CD8-positive, alpha-beta memory T cell (primary cell): ENCODE results near the gene TSHZ3. TPM values are rescaled to one million over a fixed set of nuclear protein-coding genes. Genes with fewer than 3 reads are reported as not detected.

Source experiments
- CTCF ChIA-PET: fragments of 350-600 bp; sonication (Branson Sonifier 250); formaldehyde crosslinking; loops from one replicate; lab custom pipeline; 2021; ENCODE audit warnings: antibody characterized with exemption; lab: Charles Lee
- POLR2A ChIA-PET: fragments of 350-600 bp; sonication (Branson Sonifier 250); formaldehyde crosslinking; loops from one replicate; lab custom pipeline; 2021; ENCODE audit warnings: antibody characterized with exemption; lab: Charles Lee
- DNase-seq, 5 donors: peaks; one replicate each; pipeline versions ENCODE4 v3.0.0 to v3.0.0-alpha.2; 2020 to 2022; ENCODE audit warnings: mixed read lengths in 1 of 5
- H3K27ac ChIP-seq: one replicate; pipeline ENCODE4 v1.7.0; 2013; ENCODE audit warnings: low read depth, mild to moderate bottlenecking, low read length, moderate library complexity
- H3K27me3 ChIP-seq: 2 replicates; pipeline ENCODE4 v1.7.0; 2013; ENCODE audit warnings: low read length, mild to moderate bottlenecking; ENCODE audit not compliant: insufficient read depth, poor library complexity, severe bottlenecking
- H3K36me3 ChIP-seq: 2 replicates; pipeline ENCODE4 v1.7.0; 2013; ENCODE audit warnings: mild to moderate bottlenecking, low read length, moderate library complexity; ENCODE audit not compliant: insufficient read depth
- H3K4me1 ChIP-seq: 2 replicates; pipeline ENCODE4 v1.7.0; 2013; ENCODE audit warnings: mild to moderate bottlenecking, low read length, moderate library complexity; ENCODE audit not compliant: insufficient read depth
- H3K4me3 ChIP-seq: 2 replicates; pipeline ENCODE4 v1.7.0; 2013; ENCODE audit warnings: mild to moderate bottlenecking, low read length
- H3K9me3 ChIP-seq: 2 replicates; pipeline ENCODE4 v1.7.0; 2013; ENCODE audit warnings: mild to moderate bottlenecking, low read length
- H3K27ac Mint-ChIP-seq, 8 donors: one replicate each; pipeline ENCODE4 v1.8.0; 2020 to 2021; ENCODE audit warnings: mixed read lengths in 8 of 8, mild to moderate bottlenecking in 6 of 8, inconsistent platforms in 3 of 8, moderate library complexity in 3 of 8
- H3K27me3 Mint-ChIP-seq, 2 donors: one replicate each; pipeline ENCODE4 v1.8.0; 2020 to 2021; ENCODE audit warnings: mixed read lengths in 2 of 2, mild to moderate bottlenecking in 1 of 2, moderate library complexity in 1 of 2
- H3K36me3 Mint-ChIP-seq, 3 donors: one replicate each; pipeline ENCODE4 v1.8.0; 2020 to 2021; ENCODE audit warnings: mixed read lengths in 3 of 3, inconsistent platforms in 1 of 3, mild to moderate bottlenecking in 1 of 3
- H3K4me1 Mint-ChIP-seq, 3 donors: one replicate each; pipeline ENCODE4 v1.8.0; 2020 to 2021; ENCODE audit warnings: mixed read lengths in 3 of 3, inconsistent platforms in 1 of 3, mild to moderate bottlenecking in 1 of 3
- H3K4me3 Mint-ChIP-seq, 7 donors: one replicate each; pipeline ENCODE4 v1.8.0; 2020 to 2021; ENCODE audit warnings: mixed read lengths in 7 of 7, mild to moderate bottlenecking in 6 of 7, moderate library complexity in 4 of 7, inconsistent platforms in 2 of 7
- H3K9me3 Mint-ChIP-seq, 5 donors: one replicate each; pipeline ENCODE4 v1.8.0; 2020 to 2022; ENCODE audit warnings: mixed read lengths in 5 of 5, mild to moderate bottlenecking in 3 of 5, moderate library complexity in 2 of 5, inconsistent platforms in 1 of 5
- polyA plus RNA-seq: library from polyadenylated mRNA; unstranded; fragments of 300-500 nt; fragmentation: Illumina TruSeq; gene quantifications from one replicate; pipeline ENCODE4 v1.2.3, GENCODE V29; 2021
- total RNA-seq, 2 experiments: library from RNA; stranded (reverse); gene quantifications; one replicate each; pipeline ENCODE4 v1.2.3, GENCODE V29; 2021

TSHZ3 gene
- total and polyA plus RNA-seq, 3 experiments from 2014 or later = 0.35 to 1.1 (median 0.38) TPM

DNA sequence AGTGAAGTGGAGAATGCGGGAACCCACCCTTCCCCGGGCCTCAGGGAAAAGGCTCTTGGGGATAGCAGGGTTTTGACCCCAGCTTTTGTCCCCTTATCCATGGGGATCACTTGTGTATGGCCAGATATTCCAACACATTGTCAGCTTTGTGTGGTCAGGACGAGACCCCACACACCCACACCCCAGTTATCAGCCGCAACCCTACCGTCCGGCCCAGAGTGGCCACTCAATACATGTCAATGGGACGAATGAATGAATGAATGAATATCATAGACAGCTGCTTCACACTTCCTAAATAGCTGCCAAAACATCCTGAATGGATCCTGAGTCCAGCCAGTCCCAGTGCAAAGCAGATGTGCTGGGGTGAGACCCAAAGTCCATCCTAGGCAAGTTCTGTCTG lies 64.6 kb downstream of the TSHZ3 start:
- H3K27me3 Mint-ChIP-seq = peaks cover 2 to 6% of the 10 kb centered on the region in 2 donors
- Histone ChIP-seq H3K9me3 (no peaks in the 10 kb centered on the region), H3K27me3 (no peaks in the 10 kb centered on the region), H3K27ac (no peak overlapping the region), H3K36me3 (no peaks in the 10 kb centered on the region), H3K4me3 (no peak overlapping the region), H3K4me1 (no peaks in the 10 kb centered on the region)
- H3K4me1 Mint-ChIP-seq = peaks cover 4 to 11% (median 6%) of the 10 kb centered on the region in 3 donors
- H3K27ac Mint-ChIP-seq = no peak overlapping the region
- H3K4me3 Mint-ChIP-seq = no peak overlapping the region
- DNase-seq = no peak
- ChIA-PET POLR2A (no interaction called here), CTCF (no interaction called here)
- H3K36me3 Mint-ChIP-seq = no peaks in the 10 kb centered on the region
- H3K9me3 Mint-ChIP-seq = no peaks in the 10 kb centered on the region

DNA sequence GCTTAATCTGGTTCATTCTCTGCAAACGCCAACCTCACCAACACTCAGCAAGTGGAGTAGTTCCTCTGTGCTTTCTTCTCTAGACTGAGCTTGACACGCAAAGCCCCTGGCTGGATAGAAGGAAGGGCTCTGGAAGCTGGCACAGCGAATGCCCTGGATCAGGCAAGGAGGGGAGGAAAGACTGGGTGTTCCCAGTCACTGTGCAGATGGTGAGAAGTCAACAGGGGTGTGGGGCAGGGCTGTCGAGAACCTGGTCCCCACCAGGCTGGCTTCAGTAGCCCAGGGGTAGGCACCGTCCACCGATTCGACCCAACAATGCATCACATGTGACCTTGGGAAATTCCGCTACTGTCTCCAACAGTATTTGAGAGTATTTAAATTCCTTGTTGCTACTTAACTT lies 65.5 kb downstream of the TSHZ3 start:
- Histone ChIP-seq H3K27me3 (no peaks in the 10 kb centered on the region), H3K27ac (no peak overlapping the region), H3K4me1 (no peaks in the 10 kb centered on the region), H3K36me3 (no peaks in the 10 kb centered on the region), H3K4me3 (no peak overlapping the region), H3K9me3 (no peaks in the 10 kb centered on the region)
- peaks cover 4 to 11% (median 6%) of the 10 kb centered on the region in 3 donors for H3K4me1 Mint-ChIP-seq
- H3K4me3 Mint-ChIP-seq = no peak overlapping the region
- H3K27ac Mint-ChIP-seq = no peak overlapping the region
- peaks cover 2 to 6% of the 10 kb centered on the region in 2 donors for H3K27me3 Mint-ChIP-seq
- H3K9me3 Mint-ChIP-seq = no peaks in the 10 kb centered on the region
- DNase-seq = no peak
- ChIA-PET CTCF (no interaction called here), POLR2A (no interaction called here)
- H3K36me3 Mint-ChIP-seq = no peaks in the 10 kb centered on the region

DNA sequence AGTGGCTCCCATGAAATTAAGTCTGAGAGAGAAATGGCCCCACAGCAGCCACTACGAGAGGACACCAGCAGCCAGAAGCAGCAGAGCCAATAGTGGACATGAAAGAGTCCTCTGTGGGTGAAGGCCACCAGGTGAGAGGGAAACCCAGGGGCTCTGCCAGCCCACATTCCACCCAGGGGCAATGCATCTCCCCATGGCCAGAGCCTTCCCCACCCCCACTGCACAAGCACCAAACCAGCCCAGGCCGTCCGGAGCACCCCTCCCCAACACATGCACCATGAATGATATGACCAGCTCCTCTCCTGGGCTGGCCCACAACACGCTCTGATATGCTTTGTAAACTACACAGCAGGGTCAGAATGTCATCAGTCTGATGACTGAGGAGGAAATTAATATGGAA lies 66.9 kb downstream of the TSHZ3 start:
- H3K27me3 Mint-ChIP-seq = peaks cover 2 to 6% of the 10 kb centered on the region in 2 donors
- no peak for DNase-seq
- Histone ChIP-seq H3K27ac (no peak overlapping the region), H3K9me3 (no peaks in the 10 kb centered on the region), H3K27me3 (no peaks in the 10 kb centered on the region), H3K4me3 (no peak overlapping the region), H3K36me3 (no peaks in the 10 kb centered on the region), H3K4me1 (no peaks in the 10 kb centered on the region)
- no peak overlapping the region for H3K4me3 Mint-ChIP-seq
- no peak overlapping the region for H3K27ac Mint-ChIP-seq
- peaks cover 4 to 11% (median 6%) of the 10 kb centered on the region in 3 donors for H3K4me1 Mint-ChIP-seq
- ChIA-PET POLR2A (no interaction called here), CTCF (no interaction called here)
- H3K9me3 Mint-ChIP-seq = no peaks in the 10 kb centered on the region
- no peaks in the 10 kb centered on the region for H3K36me3 Mint-ChIP-seq

DNA sequence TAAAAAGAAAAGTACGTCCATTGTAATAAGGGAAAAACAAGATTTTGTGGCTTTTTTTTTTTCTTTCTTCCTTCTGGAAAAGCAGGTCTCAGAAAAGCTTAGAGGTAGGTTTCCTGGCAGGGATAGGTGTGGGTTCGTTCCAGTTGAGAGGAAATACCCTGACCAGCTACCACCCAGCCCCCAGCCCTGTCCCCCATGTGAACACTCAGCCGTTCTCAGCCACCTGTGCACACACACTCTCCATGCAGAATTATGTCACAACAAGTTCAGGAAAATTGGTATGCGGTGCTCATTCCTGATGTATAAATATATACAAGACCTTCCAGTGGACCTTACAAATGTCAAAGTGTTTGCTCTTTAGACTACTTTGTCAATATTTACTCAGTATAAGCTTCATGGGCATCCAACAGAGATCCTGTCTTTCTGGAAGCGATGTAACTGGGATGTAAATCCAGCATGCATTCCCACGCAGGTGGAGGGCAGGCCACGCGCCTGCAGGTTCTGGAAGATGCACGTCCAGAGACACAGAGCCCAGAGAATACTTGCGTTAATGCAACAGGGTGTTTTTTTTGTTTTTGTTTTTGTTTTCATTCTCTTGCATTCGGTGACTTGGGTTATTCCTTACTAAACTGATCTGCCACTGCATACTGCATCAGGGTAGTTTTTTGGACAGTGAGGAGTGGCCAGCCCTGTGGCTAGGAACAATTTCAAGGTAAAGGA lies 68.8 kb downstream of the TSHZ3 start:
- Mint-ChIP-seq H3K27me3 (peaks cover 3 to 6% of the 10 kb centered on the region in 2 donors), H3K27ac (no peak overlapping the region), H3K9me3 (no peaks in the 10 kb centered on the region), H3K4me3 (no peak overlapping the region), H3K36me3 (no peaks in the 10 kb centered on the region), H3K4me1 (peaks cover 0 to 3% (median 0%) of the 10 kb centered on the region in 3 donors)
- CTCF ChIA-PET = no interaction called here
- no peaks in the 10 kb centered on the region for H3K4me1 ChIP-seq
- H3K9me3 ChIP-seq = no peaks in the 10 kb centered on the region
- DNase-seq = no peak
- no peaks in the 10 kb centered on the region for H3K27me3 ChIP-seq
- POLR2A ChIA-PET = no interaction called here
- H3K36me3 ChIP-seq = no peaks in the 10 kb centered on the region
- H3K27ac ChIP-seq = no peak overlapping the region
- H3K4me3 ChIP-seq = no peak overlapping the region

GRCh38 chr19:31279436-31279765 lies 69.8 kb downstream of the TSHZ3 start:
- DNase-seq = no peak
- no peaks in the 10 kb centered on the region for H3K36me3 Mint-ChIP-seq
- H3K27ac Mint-ChIP-seq = no peak overlapping the region
- CTCF ChIA-PET = no interaction called here
- Histone ChIP-seq H3K4me3 (no peak overlapping the region), H3K27me3 (no peaks in the 10 kb centered on the region), H3K27ac (no peak overlapping the region), H3K4me1 (no peaks in the 10 kb centered on the region), H3K9me3 (no peaks in the 10 kb centered on the region), H3K36me3 (no peaks in the 10 kb centered on the region)
- H3K4me3 Mint-ChIP-seq = no peak overlapping the region
- H3K4me1 Mint-ChIP-seq = no peaks in the 10 kb centered on the region
- POLR2A ChIA-PET = no interaction called here
- no peaks in the 10 kb centered on the region for H3K9me3 Mint-ChIP-seq
- peaks cover 3 to 6% of the 10 kb centered on the region in 2 donors for H3K27me3 Mint-ChIP-seq

DNA sequence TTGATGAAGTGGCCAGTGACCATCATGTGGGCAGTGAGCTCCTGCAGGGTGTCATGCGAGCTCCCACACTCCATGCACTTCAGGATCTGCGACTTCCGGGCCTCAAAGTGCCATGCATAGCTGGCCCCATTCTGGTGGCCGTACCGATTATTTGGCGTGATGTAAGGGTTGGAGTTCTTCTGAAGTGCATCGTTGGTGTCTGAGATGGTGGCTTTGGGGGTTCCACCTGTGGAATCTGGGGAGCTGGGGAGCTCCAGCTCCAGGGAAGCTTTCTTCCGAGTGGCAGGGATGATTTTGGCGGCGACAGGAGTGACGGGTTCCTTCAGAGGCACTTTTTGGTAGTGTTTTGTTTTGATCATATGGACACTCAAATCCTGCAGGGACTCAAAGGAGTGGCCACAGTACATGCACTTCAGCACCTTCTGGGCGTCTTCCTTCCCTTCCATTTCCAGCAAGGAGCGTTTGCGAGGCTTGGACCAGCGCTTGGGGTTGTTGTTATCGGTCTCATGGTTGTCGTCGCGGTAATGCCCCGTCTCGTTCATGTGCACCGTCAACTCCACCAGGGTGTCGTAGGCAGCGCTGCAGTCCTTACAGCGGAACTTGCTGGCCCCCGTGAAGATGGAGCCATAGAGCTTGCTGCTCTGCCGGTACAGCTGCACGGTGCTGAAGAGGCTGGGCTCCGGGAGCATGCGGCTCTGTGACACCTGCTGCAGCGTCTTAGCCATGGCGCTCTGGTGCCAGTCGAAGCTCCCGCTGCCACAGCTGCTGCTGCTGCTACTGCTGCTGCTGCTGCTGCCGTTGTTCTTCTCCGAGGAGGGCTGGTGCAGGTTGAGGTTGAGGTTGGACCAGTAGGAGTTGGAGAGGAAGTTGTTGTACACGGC lies 70.4 kb downstream of the TSHZ3 start:
- no peaks in the 10 kb centered on the region for H3K27me3 ChIP-seq
- no peaks in the 10 kb centered on the region for H3K9me3 ChIP-seq
- DNase-seq = no peak
- H3K27ac ChIP-seq = no peak overlapping the region
- H3K4me1 Mint-ChIP-seq = no peaks in the 10 kb centered on the region
- CTCF ChIA-PET = no interaction called here
- H3K27me3 Mint-ChIP-seq = peaks cover 3 to 6% of the 10 kb centered on the region in 2 donors
- no peak overlapping the region for H3K27ac Mint-ChIP-seq
- no peaks in the 10 kb centered on the region for H3K9me3 Mint-ChIP-seq
- POLR2A ChIA-PET = no interaction called here
- no peak overlapping the region for H3K4me3 Mint-ChIP-seq
- no peaks in the 10 kb centered on the region for H3K4me1 ChIP-seq
- no peaks in the 10 kb centered on the region for H3K36me3 Mint-ChIP-seq
- no peaks in the 10 kb centered on the region for H3K36me3 ChIP-seq
- no peak overlapping the region for H3K4me3 ChIP-seq

- peaks cover 3% of the 10 kb centered on the region in 2 donors for H3K27me3 Mint-ChIP-seq
- no peak for DNase-seq
- ChIA-PET CTCF (no interaction called here), POLR2A (no interaction called here)
- no peaks in the 10 kb centered on the region for H3K36me3 ChIP-seq
- no peaks in the 10 kb centered on the region for H3K4me1 ChIP-seq
- H3K27ac ChIP-seq = no peak overlapping the region
- H3K4me3 Mint-ChIP-seq = no peak overlapping the region
- H3K4me1 Mint-ChIP-seq = no peaks in the 10 kb centered on the region
- no peak overlapping the region for H3K4me3 ChIP-seq
- H3K27me3 ChIP-seq = no peaks in the 10 kb centered on the region
- H3K9me3 ChIP-seq = no peaks in the 10 kb centered on the region
- no peaks in the 10 kb centered on the region for H3K9me3 Mint-ChIP-seq
- no peak overlapping the region for H3K27ac Mint-ChIP-seq
- no peaks in the 10 kb centered on the region for H3K36me3 Mint-ChIP-seq
Measured at GRCh38 chr19:31277516-31277915, 71.7 kb downstream of the TSHZ3 start.

- no peaks in the 10 kb centered on the region for H3K36me3 Mint-ChIP-seq
- no peak overlapping the region for H3K27ac Mint-ChIP-seq
- H3K27me3 Mint-ChIP-seq = peaks cover 2 to 3% of the 10 kb centered on the region in 2 donors
- Histone ChIP-seq H3K27ac (no peak overlapping the region), H3K27me3 (no peaks in the 10 kb centered on the region), H3K4me3 (no peak overlapping the region), H3K9me3 (no peaks in the 10 kb centered on the region), H3K36me3 (no peaks in the 10 kb centered on the region), H3K4me1 (no peaks in the 10 kb centered on the region)
- H3K4me1 Mint-ChIP-seq = no peaks in the 10 kb centered on the region
- POLR2A ChIA-PET = no interaction called here
- CTCF ChIA-PET = no interaction called here
- no peak overlapping the region for H3K4me3 Mint-ChIP-seq
- H3K9me3 Mint-ChIP-seq = no peaks in the 10 kb centered on the region
- no peak for DNase-seq
Measured at GRCh38 chr19:31276831-31277230, 72.4 kb downstream of the TSHZ3 start.
